ENCODE data around the gene COL26A1.

The COL26A1 gene

DNA sequence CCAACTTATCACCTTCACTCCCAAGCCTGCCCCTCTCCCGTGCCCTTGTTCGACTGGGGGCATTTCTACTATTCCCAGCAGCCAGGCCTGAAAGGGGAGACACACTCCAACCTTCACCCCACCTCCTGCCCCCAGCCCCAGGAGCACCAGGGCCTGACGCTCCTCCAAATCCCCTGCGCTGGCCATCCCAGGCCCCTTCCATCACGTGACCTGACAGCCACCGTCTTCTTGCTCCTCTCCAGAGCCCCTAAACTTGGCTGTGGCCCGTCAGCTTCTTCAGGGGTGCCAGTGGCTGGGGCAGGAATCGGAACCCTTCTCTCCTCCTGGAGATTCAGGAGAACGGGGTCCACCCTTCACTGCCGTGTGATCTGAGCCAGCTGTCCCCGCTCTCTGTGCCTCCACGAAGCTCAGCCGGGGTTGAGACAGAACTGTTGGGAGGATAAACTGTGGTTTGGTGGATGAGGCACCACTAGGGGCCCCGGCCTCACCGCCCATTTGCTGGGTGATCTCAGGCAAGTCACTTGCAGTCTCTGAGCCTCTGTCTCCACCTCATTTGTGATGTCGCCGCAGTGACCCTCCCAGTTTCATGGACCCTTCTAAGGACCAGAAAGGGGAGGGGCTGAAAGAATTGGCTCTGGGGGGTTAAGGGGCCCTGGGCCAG is 175.4 kb downstream of the COL26A1 start:
- no peak for TF ChIP-seq POLR2AphosphoS5 (IDR thresholded peaks at IDR 0.05; ENCODE audit: borderline replicate concordance, low read depth, low read length)
- no peak for TF ChIP-seq FOXP2 (optimal IDR thresholded peaks at IDR 0.05; ENCODE audit: control extremely low read depth, extremely low read length, insufficient read depth)
- TF ChIP-seq EZH2 (IDR thresholded peaks at IDR 0.05) = no peak

DNA sequence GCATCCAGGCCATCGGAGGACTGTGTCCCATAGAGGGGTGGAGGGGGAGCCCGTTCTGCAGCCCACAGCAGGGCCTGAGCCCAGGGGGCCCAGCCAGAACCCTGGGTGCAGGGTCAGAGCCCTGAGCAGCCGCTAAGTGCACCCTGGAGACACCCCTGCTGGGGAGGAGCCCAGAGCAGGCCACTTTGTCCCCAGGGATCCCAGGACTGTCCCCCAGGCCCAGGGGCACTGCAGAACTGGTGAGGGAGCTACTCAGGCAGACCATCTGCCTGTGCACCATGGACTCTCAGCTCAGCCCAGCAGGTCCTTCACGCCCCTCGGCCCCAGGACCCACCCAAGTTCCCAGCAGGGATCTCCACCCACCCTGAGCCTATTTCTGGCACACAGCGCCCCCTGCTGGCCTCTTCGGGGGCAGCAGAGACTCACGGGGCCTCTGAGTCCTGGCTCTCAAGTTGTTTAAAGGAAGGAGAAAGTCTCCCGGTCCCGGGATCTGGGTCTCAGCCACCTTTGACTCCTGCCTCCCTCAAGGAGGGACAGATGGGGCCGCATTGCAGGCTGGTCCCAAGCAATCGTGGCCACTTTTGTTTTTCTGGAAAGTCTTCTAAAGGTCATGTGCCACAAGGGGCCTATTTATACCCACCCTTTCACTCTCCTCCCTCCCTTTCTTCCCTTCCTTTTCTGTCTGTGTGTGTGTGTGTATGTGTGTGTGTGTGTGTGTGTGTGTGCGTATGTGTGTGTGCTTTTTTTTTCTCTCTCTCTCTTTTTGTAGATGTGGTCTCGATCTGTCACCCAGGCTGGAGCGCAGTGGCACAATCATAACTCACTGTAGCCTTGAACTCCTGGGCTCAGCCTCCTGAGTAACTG is 176.2 kb downstream of the COL26A1 start:
- H3K9ac ChIP-seq (ENCODE audit: insufficient read length) = no peak overlapping the region
- no peak overlapping the region for H3K27ac ChIP-seq
- H3K36me3 ChIP-seq (ENCODE audit: insufficient read depth, low read length) = no peaks in the 10 kb centered on the region
- TF ChIP-seq EZH2 (IDR thresholded peaks at IDR 0.05) (no peak), FOXP2 (optimal IDR thresholded peaks at IDR 0.05; ENCODE audit: control extremely low read depth, extremely low read length, insufficient read depth) (no peak), POLR2AphosphoS5 (IDR thresholded peaks at IDR 0.05; ENCODE audit: borderline replicate concordance, low read depth, low read length) (no peak)
- no peak overlapping the region for H3K4me3 ChIP-seq
- no peak for DNase-seq (ENCODE audit: low read depth, low spot score)
- H3K9me3 ChIP-seq (ENCODE audit: low read depth, low read length) = no peaks in the 10 kb centered on the region

More for the DNA sequence above, 175.4 kb downstream of the COL26A1 start:
- Histone ChIP-seq H3K9ac (ENCODE audit: insufficient read length) (no peak overlapping the region), H3K27ac (no peak overlapping the region), H3K9me3 (ENCODE audit: low read depth, low read length) (no peaks in the 10 kb centered on the region), H3K4me3 (no peak overlapping the region), H3K36me3 (ENCODE audit: insufficient read depth, low read length) (no peaks in the 10 kb centered on the region)
- no peak for DNase-seq (ENCODE audit: low read depth, low spot score)

DNA sequence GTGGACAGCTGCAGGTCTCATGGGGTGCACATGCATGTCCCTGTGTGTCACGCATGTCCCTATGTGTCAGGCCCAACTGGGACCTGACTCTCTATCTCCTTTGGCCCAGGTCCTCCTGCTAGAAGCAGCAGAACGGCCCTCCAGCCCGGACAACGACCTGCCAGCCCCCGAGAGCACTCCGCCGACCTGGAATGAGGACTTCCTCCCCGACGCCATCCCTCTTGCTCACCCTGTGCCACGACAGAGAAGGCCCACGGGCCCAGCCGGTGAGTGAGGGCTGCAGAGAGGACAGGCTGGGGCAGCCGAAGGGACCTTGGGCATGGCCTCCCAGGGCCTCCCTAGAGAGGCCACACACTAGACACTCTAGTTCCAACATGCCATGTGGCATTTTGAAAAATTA is 177.1 kb downstream of the COL26A1 start:
- H3K9ac ChIP-seq (ENCODE audit: insufficient read length) = no peak overlapping the region
- no peaks in the 10 kb centered on the region for H3K36me3 ChIP-seq (ENCODE audit: insufficient read depth, low read length)
- DNase-seq (ENCODE audit: low read depth, low spot score) = no peak
- TF ChIP-seq EZH2 (IDR thresholded peaks at IDR 0.05) = no peak
- no peak for TF ChIP-seq POLR2AphosphoS5 (IDR thresholded peaks at IDR 0.05; ENCODE audit: borderline replicate concordance, low read depth, low read length)
- no peak for TF ChIP-seq FOXP2 (optimal IDR thresholded peaks at IDR 0.05; ENCODE audit: control extremely low read depth, extremely low read length, insufficient read depth)
- H3K9me3 ChIP-seq (ENCODE audit: low read depth, low read length) = no peaks in the 10 kb centered on the region
- no peak overlapping the region for H3K27ac ChIP-seq
- H3K4me3 ChIP-seq = no peak overlapping the region

DNA sequence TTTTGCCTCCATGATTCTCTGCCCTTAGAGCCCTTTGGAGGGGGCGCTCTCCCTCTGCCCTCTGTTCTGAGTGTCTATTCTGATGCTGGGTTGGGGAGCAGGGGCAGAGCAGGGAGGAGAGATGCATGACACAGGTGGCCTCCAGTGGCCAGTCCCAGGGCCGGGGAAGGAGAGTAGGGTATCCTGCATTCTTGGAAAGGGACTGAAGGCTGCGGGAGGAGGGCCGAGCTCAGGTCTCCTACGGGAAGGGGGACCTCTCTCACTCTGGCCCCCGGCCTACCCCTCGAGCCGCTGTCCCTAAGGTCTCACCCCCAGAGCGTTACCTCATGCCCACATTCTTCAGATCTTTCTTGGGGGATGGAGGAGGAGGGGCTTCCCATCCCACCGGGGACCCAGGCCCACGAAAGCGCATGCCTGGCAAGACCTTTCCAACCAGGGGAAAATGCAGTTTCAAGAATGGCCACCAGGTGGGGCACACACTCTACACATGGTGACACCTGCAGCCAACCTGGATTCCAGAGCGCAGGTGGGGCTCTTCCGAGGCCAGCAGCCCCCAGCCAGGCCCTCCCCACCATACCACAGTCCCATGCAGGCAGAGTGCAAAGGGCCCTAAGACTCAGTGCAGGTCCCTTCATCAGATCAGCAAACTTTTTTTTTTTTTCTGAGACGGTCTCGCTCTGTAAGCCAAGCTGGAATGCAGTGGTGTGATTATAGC is 180.0 kb downstream of the COL26A1 start:
- peak; percentile 18 for DNase-seq (ENCODE audit: low read depth, low spot score)
- no peak overlapping the region for H3K4me3 ChIP-seq

DNA sequence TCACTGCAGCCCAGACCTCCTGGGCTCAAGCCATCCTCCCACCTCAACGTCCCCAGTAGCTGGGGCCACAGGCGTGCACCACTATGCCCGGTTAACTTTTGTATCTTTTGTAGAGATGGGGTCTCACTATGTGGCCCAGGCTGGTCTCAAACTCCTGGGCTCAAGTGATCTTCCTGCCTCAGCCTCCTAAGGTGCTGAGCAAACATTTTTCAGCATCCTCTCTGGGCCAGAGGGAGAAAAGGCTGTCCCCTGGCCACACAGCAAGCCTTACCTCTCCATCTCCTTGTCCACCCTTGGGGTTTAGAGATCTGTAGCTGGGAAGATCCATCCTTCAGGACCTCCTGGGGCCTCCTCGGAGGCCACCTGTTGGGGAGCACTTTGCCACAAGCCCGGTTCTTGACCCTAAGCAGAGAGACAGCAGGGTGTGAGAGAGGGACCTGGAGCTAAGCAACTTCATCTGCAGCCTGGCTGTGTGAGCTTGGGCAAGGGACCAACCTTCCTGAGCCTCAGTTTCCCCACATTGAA is 180.6 kb downstream of the COL26A1 start:
- no peaks in the 10 kb centered on the region for H3K9me3 ChIP-seq (ENCODE audit: low read depth, low read length)
- no peak overlapping the region for H3K4me3 ChIP-seq
- H3K27ac ChIP-seq = no peak overlapping the region
- H3K36me3 ChIP-seq (ENCODE audit: insufficient read depth, low read length) = no peaks in the 10 kb centered on the region
- no peak for DNase-seq (ENCODE audit: low read depth, low spot score)
- TF ChIP-seq FOXP2 (optimal IDR thresholded peaks at IDR 0.05; ENCODE audit: control extremely low read depth, extremely low read length, insufficient read depth) (no peak), POLR2AphosphoS5 (IDR thresholded peaks at IDR 0.05; ENCODE audit: borderline replicate concordance, low read depth, low read length) (no peak), EZH2 (IDR thresholded peaks at IDR 0.05) (no peak)
- H3K9ac ChIP-seq (ENCODE audit: insufficient read length) = no peak overlapping the region

More for the DNA sequence above, 180.0 kb downstream of the COL26A1 start:
- Histone ChIP-seq H3K36me3 (ENCODE audit: insufficient read depth, low read length) (no peaks in the 10 kb centered on the region), H3K9ac (ENCODE audit: insufficient read length) (no peak overlapping the region), H3K27ac (no peak overlapping the region), H3K9me3 (ENCODE audit: low read depth, low read length) (no peaks in the 10 kb centered on the region)
- TF ChIP-seq FOXP2 (optimal IDR thresholded peaks at IDR 0.05; ENCODE audit: control extremely low read depth, extremely low read length, insufficient read depth) (no peak), POLR2AphosphoS5 (IDR thresholded peaks at IDR 0.05; ENCODE audit: borderline replicate concordance, low read depth, low read length) (no peak), EZH2 (IDR thresholded peaks at IDR 0.05) (no peak)

DNA sequence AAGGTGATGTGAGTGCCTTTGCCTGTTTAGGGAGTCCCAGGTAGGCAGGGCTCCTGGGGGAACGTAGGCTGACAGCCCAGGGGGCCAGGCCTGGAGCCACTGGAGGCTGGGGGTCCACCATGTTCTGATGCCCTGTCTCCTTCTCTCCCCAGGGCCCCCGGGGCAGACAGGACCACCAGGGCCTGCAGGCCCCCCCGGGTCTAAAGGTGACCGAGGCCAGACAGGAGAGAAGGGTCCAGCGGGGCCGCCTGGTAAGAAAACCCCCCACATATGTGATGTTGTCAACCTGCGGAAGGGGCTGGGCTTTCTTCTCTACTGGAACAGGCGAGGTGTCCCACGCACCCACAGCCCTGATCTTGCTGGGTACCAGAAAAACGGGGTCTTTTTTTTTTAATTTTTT is 181.2 kb downstream of the COL26A1 start:
- no peaks in the 10 kb centered on the region for H3K9me3 ChIP-seq (ENCODE audit: low read depth, low read length)

DNA sequence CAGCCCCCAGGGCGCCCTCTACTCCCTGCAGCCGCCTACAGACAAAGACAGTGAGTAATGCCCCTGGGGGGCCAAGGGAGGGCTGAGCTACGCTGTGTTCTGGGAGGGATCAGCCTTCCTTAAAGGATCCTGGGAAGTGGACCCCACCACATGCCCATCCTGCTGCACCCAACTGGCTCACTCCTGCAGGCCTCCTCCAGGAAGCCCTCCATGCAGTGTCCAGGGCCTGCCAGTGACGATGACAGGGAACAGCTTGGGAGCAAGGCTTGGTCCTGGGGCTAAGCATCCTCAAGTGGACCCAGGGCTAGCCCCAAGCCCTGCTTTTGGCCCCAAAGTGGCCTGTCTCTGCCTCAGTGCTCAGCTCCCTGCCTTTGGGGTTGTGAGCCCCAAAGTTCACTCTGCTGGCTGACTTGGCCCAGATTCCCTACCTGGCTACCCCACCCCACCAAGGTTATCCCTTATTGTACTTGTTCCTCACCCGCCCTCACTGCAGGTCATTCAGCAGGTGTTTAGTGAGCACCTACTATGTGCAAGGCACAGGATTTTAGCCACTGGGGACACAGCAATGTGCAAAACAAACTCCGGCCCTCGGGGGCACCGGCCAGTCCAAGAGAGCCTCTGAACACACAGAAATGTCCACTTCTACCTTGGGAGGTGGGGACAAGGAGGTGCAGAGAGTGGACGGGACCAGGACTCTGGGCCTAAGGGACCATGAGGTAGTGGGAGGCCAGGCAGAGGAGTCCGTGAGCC is 182.9 kb downstream of the COL26A1 start:
- H3K27ac ChIP-seq = no peak overlapping the region
- H3K9ac ChIP-seq (ENCODE audit: insufficient read length) = no peak overlapping the region
- H3K9me3 ChIP-seq (ENCODE audit: low read depth, low read length) = no peaks in the 10 kb centered on the region
- TF ChIP-seq POLR2AphosphoS5 (IDR thresholded peaks at IDR 0.05; ENCODE audit: borderline replicate concordance, low read depth, low read length) = no peak
- no peak for TF ChIP-seq FOXP2 (optimal IDR thresholded peaks at IDR 0.05; ENCODE audit: control extremely low read depth, extremely low read length, insufficient read depth)
- no peak for TF ChIP-seq EZH2 (IDR thresholded peaks at IDR 0.05)
- H3K4me3 ChIP-seq = no peak overlapping the region
- H3K36me3 ChIP-seq (ENCODE audit: insufficient read depth, low read length) = no peaks in the 10 kb centered on the region
- no peak for DNase-seq (ENCODE audit: low read depth, low spot score)

More for the DNA sequence above, 181.2 kb downstream of the COL26A1 start:
- Histone ChIP-seq H3K4me3 (no peak overlapping the region), H3K36me3 (ENCODE audit: insufficient read depth, low read length) (no peaks in the 10 kb centered on the region), H3K9ac (ENCODE audit: insufficient read length) (no peak overlapping the region), H3K27ac (no peak overlapping the region)
- no peak for DNase-seq (ENCODE audit: low read depth, low spot score)
- TF ChIP-seq POLR2AphosphoS5 (IDR thresholded peaks at IDR 0.05; ENCODE audit: borderline replicate concordance, low read depth, low read length) (no peak), FOXP2 (optimal IDR thresholded peaks at IDR 0.05; ENCODE audit: control extremely low read depth, extremely low read length, insufficient read depth) (no peak), EZH2 (IDR thresholded peaks at IDR 0.05) (no peak)

Data from SK-N-MC (cell line).